Hepatocyte (in vitro differentiated cells): ENCODE results near the gene CARD9. TPM values are rescaled to one million over a fixed set of nuclear protein-coding genes. Genes with fewer than 3 reads are reported as not detected.

ENCODE experiments used
- DNase-seq: peaks from one replicate; pipeline ENCODE4 v3.0.0-alpha.2; 2016; ENCODE audit warnings: low spot score
- H2AFZ ChIP-seq: fragments of 200-600 bp; sonication (generic); 2 replicates; pipeline ENCODE4 v1.6.0; 2016; ENCODE audit warnings: antibody characterized with exemption, mild to moderate bottlenecking
- H3K27ac ChIP-seq: fragments of 200-600 bp; sonication (generic); 2 replicates; pipeline ENCODE4 v1.5.1; 2016; ENCODE audit warnings: mild to moderate bottlenecking
- H3K27me3 ChIP-seq: fragments of 200-600 bp; sonication (generic); 2 replicates; pipeline ENCODE4 v1.6.1; 2016
- H3K36me3 ChIP-seq: fragments of 200-600 bp; sonication (generic); replicated peaks from 2 replicates; pipeline ENCODE4 v1.5.1; 2016; ENCODE audit warnings: low read depth; ENCODE audit not compliant: insufficient read depth
- H3K4me1 ChIP-seq: fragments of 200-600 bp; sonication (generic); 2 replicates; pipeline ENCODE4 v1.5.1; 2016; ENCODE audit warnings: mild to moderate bottlenecking, moderate library complexity; ENCODE audit not compliant: insufficient read depth
- H3K4me2 ChIP-seq: fragments of 200-600 bp; sonication (generic); 2 replicates; pipeline ENCODE4 v1.6.0; 2016
- H3K4me3 ChIP-seq: fragments of 200-600 bp; sonication (generic); 2 replicates; pipeline ENCODE4 v1.5.1; 2016; ENCODE audit warnings: mild to moderate bottlenecking
- H3K79me2 ChIP-seq: fragments of 200-600 bp; sonication (generic); 2 replicates; pipeline ENCODE4 v1.6.0; 2017; ENCODE audit warnings: mild to moderate bottlenecking
- H3K9me2 ChIP-seq: fragments of 200-600 bp; sonication (generic); replicated peaks from 2 replicates; pipeline ENCODE4 v1.6.0; 2017; ENCODE audit warnings: mild to moderate bottlenecking; ENCODE audit not compliant: insufficient read depth
- H3K9me3 ChIP-seq: fragments of 200-600 bp; sonication (generic); 2 replicates; pipeline ENCODE4 v1.5.1; 2016; ENCODE audit warnings: low read depth, mild to moderate bottlenecking
- H4K20me1 ChIP-seq: fragments of 200-600 bp; sonication (generic); 2 replicates; pipeline ENCODE4 v1.6.0; 2016; ENCODE audit warnings: mild to moderate bottlenecking; ENCODE audit not compliant: insufficient read depth, poor library complexity, severe bottlenecking
- CTCF ChIP-seq: fragments of 200-600 bp; sonication (generic); IDR thresholded peaks from 2 replicates; pipeline ENCODE4 v1.5.1; 2016; ENCODE audit warnings: antibody characterized with exemption, mild to moderate bottlenecking; ENCODE audit not compliant: poor library complexity
- EZH2 ChIP-seq: fragments of 200-600 bp; sonication (generic); IDR thresholded peaks from 2 replicates; pipeline ENCODE4 v1.6.1; 2016; ENCODE audit warnings: antibody characterized with exemption, mild to moderate bottlenecking, borderline replicate concordance
- EZH2phosphoT487 ChIP-seq: fragments of 200-600 bp; sonication (generic); IDR thresholded peaks from one replicate; pipeline ENCODE4 v1.6.1; 2018; ENCODE audit warnings: antibody characterized with exemption, mild to moderate bottlenecking, low read depth, moderate library complexity; ENCODE audit not compliant: unreplicated experiment, severe bottlenecking
- WGBS: methylation state at CpG from one replicate; pipeline ENCODE4 v1.1.6; 2016; ENCODE audit warnings: low lambda C conversion rate; ENCODE audit errors: missing lambda C conversion rate; 5-methylcytosine and 5-hydroxymethylcytosine counted together
- polyA plus RNA-seq: library from polyadenylated mRNA; unstranded; fragments of >200 nt; fragmentation: Nextera tagmentation; extraction: Ambion mirVana; gene quantifications from 2 replicates; pipeline ENCODE4 v1.2.1, GENCODE V29; 2016
- total RNA-seq: library from RNA; depleted of rRNA; stranded (reverse); fragments of >200 nt; gene quantifications from 2 replicates; pipeline ENCODE4 v1.2.3, GENCODE V29; 2014

The CARD9 gene
- total and polyA plus RNA-seq, 2 experiments from 2014 or later, result 0.80 to 1.5 TPM

GRCh38 chr9:136399176-136400037 lies 25.9 kb upstream of the CARD9 start:
- 3% methylated on average over 61 of the region's 67 CpGs for WGBS
- H3K27ac ChIP-seq, result peak overlapping the region; percentile 85
- H3K4me1 ChIP-seq, result peaks cover 11% of the 10 kb centered on the region
- no peaks in the 10 kb centered on the region for H4K20me1 ChIP-seq
- H3K4me3 ChIP-seq, result peak overlapping the region; percentile 97
- H2AFZ ChIP-seq, result peak overlapping the region; percentile 86
- H3K79me2 ChIP-seq, result peaks cover 27% of the 10 kb centered on the region
- no peaks in the 10 kb centered on the region for H3K27me3 ChIP-seq
- DNase-seq, result peak; percentile 67
- no peaks in the 10 kb centered on the region for H3K9me2 ChIP-seq
- H3K36me3 ChIP-seq, result no peaks in the 10 kb centered on the region
- no peaks in the 10 kb centered on the region for H3K9me3 ChIP-seq
- TF ChIP-seq CTCF, result no peak
- TF ChIP-seq EZH2, result no peak
- no peak for TF ChIP-seq EZH2phosphoT487
- peak overlapping the region; percentile 93 for H3K4me2 ChIP-seq

- Histone ChIP-seq H3K27ac (no peak overlapping the region), H3K4me2 (peak overlapping the region; percentile 93), H4K20me1 (no peaks in the 10 kb centered on the region), H3K4me3 (no peak overlapping the region), H3K36me3 (no peaks in the 10 kb centered on the region), H2AFZ (no peak overlapping the region), H3K79me2 (peaks cover 27% of the 10 kb centered on the region), H3K9me3 (no peaks in the 10 kb centered on the region), H3K9me2 (no peaks in the 10 kb centered on the region), H3K27me3 (no peaks in the 10 kb centered on the region), H3K4me1 (peaks cover 11% of the 10 kb centered on the region)
- TF ChIP-seq EZH2 (no peak), EZH2phosphoT487 (no peak), CTCF (no peak)
- 97% methylated on average over 12 of the region's 12 CpGs for WGBS
- no peak for DNase-seq
Observed at GRCh38 chr9:136398286-136398685, 24.8 kb upstream of the CARD9 start.

GRCh38 chr9:136397643-136398042 lies 24.2 kb upstream of the CARD9 start:
- Histone ChIP-seq H2AFZ (no peak overlapping the region), H4K20me1 (no peaks in the 10 kb centered on the region), H3K27me3 (no peaks in the 10 kb centered on the region), H3K79me2 (peaks cover 27% of the 10 kb centered on the region), H3K27ac (no peak overlapping the region), H3K4me3 (no peak overlapping the region), H3K9me2 (no peaks in the 10 kb centered on the region), H3K4me2 (no peak overlapping the region), H3K4me1 (peaks cover 11% of the 10 kb centered on the region), H3K9me3 (no peaks in the 10 kb centered on the region), H3K36me3 (no peaks in the 10 kb centered on the region)
- no CpG with 5 or more reads among the region's 6 CpGs for WGBS
- DNase-seq, result no peak
- TF ChIP-seq CTCF, result no peak
- no peak for TF ChIP-seq EZH2phosphoT487
- TF ChIP-seq EZH2, result no peak
